Measurements from ENCODE around the gene DOK5.
"Not testable (repeated sequence)": the region's sequence is repeated elsewhere in the genome, so short reads cannot be mapped to it uniquely, and the experiment has no call there.

Gene DOK5

DNA sequence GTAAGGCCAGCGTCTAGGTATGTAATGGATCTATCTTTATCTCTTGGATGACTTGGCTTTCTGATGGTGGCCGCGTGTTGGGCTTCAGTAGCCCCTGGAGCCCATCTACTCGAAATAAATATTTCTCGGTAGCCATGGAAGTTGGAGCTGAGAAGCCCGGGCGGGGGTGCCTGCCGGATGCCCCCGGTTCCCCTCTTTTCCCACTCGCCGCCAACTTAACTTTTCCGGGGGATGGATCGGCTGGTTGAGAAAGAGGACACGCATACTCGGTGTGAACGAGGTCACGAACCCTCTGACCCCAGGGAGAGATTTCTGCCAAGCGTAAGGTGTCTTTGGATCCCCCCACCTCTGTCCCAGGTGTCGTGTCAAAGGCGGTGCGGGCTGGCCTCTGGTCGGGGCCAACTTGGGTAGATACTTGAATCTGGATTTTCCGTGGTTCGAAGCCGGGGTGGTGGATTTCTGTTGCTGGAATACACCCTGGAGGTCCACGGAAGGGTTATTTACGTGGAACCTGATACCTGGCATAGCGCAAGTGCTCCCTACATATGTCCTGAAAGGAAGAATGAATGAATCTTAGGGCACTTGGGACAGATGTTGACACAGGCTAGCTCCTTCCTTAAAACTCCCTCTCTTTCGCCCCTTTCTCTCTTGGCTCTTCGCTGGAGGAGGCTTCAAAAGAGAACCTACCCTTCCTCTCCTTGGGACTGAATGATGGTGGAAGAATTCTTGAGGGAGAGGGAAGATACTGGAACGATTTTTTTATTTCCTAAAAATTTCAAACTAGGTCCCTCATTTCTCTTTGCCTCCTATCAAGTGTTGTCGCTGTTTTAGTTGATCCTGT, 996 bp downstream of the DOK5 start:
- Histone ChIP-seq H3K9me3 (no peaks in the 10 kb centered on the region), H3K36me3 (no peaks in the 10 kb centered on the region), H3K27me3 (peaks cover 79% of the 10 kb centered on the region), H3K4me1 (ENCODE audit: control insufficient read depth in 1 of 2, insufficient read depth in 1 of 2, low read depth in 1 of 2, low read length in 1 of 2) (no peaks in the 10 kb centered on the region), H3K4me3 (ENCODE audit: low read depth in 1 of 2, low read length in 1 of 2) (no peak overlapping the region), H3K27ac (no peak overlapping the region)
- TF ChIP-seq, protein P1, sequence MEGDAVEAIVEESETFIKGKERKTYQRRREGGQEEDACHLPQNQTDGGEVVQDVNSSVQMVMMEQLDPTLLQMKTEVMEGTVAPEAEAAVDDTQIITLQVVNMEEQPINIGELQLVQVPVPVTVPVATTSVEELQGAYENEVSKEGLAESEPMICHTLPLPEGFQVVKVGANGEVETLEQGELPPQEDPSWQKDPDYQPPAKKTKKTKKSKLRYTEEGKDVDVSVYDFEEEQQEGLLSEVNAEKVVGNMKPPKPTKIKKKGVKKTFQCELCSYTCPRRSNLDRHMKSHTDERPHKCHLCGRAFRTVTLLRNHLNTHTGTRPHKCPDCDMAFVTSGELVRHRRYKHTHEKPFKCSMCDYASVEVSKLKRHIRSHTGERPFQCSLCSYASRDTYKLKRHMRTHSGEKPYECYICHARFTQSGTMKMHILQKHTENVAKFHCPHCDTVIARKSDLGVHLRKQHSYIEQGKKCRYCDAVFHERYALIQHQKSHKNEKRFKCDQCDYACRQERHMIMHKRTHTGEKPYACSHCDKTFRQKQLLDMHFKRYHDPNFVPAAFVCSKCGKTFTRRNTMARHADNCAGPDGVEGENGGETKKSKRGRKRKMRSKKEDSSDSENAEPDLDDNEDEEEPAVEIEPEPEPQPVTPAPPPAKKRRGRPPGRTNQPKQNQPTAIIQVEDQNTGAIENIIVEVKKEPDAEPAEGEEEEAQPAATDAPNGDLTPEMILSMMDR (IDR thresholded peaks at IDR 0.05): no peak

DNA sequence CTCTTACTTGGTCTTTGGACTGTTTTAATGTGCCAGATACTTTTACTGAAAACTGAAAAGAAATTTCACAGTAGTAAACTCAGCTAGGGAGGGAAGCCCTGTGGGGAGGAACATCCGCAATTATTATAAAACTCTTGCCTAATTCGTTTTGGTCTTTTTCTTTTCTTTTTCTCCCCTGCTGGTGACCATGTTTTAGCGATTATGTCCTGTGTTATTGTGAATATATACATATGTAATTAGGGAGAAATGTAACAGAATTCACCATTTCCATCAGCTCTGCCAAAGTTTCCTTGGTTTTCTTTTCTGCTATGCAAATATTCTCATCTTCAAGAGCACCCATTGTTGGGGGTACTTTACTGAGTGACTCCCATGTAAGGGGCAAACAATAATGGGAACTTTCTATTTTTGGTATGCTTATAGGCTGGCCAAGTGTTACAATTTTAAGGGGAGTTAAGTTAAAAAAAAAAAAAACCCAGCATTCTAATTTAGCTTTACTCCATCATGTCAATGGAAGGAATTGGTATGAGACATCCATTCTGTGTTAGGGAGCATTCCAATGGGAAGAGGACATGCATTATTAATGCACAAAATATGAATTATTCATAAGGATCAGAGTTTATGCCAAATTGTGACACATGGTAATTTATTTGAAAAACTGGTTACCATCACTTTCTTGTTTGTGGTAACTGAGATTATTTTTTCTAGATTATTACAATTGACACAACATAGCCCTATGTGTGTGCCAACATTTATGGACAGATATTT, 2.0 kb downstream of the DOK5 start:
- TF ChIP-seq, protein P1 (IDR thresholded peaks at IDR 0.05): no peak
- no peak overlapping the region for H3K4me3 ChIP-seq (ENCODE audit: low read depth in 1 of 2, low read length in 1 of 2)
- no peak overlapping the region for H3K27ac ChIP-seq
- H3K27me3 ChIP-seq: peaks cover 79% of the 10 kb centered on the region
- H3K36me3 ChIP-seq: no peaks in the 10 kb centered on the region
- H3K9me3 ChIP-seq: no peaks in the 10 kb centered on the region
- no peaks in the 10 kb centered on the region for H3K4me1 ChIP-seq (ENCODE audit: control insufficient read depth in 1 of 2, insufficient read depth in 1 of 2, low read depth in 1 of 2, low read length in 1 of 2)

DNA sequence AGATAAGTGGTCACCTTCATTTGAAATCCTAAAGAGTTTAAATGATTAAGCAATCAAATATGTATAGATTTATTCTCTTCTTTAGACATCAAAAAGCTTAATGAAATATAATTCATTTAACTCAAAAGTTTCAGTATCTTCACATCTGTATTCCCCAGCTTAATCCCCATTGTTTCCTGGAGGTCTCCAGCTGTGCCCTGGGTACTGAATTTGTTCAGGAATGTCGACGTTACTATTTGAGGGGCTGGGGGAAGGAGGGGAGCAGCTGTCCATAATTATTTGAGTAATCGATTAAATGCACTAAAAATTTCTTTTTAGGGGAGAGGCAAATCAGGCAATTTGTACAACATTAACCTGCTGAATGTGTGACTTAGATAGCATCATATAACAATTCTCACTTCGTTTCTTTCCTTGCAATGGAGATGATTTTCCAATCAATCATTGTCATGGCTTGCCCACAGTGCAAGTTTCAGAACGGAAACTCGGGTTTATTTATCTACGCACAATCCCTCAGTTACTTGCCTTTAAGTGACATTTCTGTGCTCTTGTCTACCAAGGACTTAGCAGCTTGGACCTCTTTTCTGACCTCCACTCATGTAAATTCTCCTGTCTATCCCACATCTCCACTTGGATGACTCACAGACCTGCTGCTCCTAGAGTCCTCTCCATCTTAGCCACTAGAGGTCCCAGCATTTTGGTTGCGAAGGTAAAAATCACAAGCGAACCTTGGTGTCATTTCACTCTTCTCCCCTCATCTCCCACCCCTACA, 3.9 kb downstream of the DOK5 start:
- H3K4me1 ChIP-seq (ENCODE audit: control insufficient read depth in 1 of 2, insufficient read depth in 1 of 2, low read depth in 1 of 2, low read length in 1 of 2): no peaks in the 10 kb centered on the region
- H3K9me3 ChIP-seq: no peaks in the 10 kb centered on the region
- no peaks in the 10 kb centered on the region for H3K36me3 ChIP-seq
- H3K27ac ChIP-seq: no peak overlapping the region
- TF ChIP-seq, protein P1 (IDR thresholded peaks at IDR 0.05): no peak
- H3K27me3 ChIP-seq: peaks cover 62% of the 10 kb centered on the region
- no peak overlapping the region for H3K4me3 ChIP-seq (ENCODE audit: low read depth in 1 of 2, low read length in 1 of 2)

DNA sequence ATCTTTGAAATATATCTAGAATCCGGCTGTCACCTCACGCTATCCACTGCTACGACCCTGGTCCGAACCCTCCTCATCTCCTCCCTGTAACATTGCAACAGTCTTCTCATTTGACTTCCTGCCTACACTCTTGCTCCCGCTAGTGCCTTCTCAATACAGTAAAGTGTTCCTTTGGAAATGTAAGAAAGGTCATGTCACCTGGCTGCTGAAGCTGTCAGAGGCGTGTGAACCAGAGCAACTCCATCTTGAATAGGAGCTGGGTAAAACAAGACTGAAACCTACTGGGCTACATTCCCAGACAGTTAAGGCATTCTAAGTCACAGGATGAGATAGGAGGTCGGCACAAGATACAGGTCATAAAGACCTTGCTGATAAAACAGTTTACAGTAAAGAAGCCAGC, 4.5 kb downstream of the DOK5 start:
- H3K9me3 ChIP-seq; H3K36me3 ChIP-seq; H3K4me3 ChIP-seq (ENCODE audit: low read depth in 1 of 2, low read length in 1 of 2); H3K27ac ChIP-seq; H3K4me1 ChIP-seq (ENCODE audit: control insufficient read depth in 1 of 2, insufficient read depth in 1 of 2, low read depth in 1 of 2, low read length in 1 of 2): not testable (repeated sequence)
- H3K27me3 ChIP-seq: peaks cover 56% of the 10 kb centered on the region

DNA sequence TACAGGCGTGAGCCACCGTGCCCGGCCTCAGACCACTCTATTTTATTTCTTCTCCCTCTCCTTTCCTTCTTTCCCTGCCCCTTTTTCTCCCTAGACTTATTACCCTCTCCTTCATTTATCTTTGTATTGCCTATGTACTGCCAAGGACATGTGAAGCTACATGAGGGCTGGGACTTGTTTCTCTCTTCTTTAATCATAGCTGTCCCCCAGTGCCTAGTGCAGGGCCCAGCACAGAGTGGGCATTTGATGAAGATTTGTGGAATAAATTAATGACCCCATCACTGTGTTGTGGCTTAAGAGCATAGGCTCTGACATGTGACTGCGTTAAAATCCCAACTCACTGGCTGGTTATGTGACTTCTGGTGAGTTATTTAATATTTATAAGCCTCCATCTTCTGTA, 6.0 kb downstream of the DOK5 start:
- no peaks in the 10 kb centered on the region for H3K9me3 ChIP-seq
- peaks cover 41% of the 10 kb centered on the region for H3K27me3 ChIP-seq
- TF ChIP-seq, protein P1 (IDR thresholded peaks at IDR 0.05): no peak
- H3K36me3 ChIP-seq: no peaks in the 10 kb centered on the region
- H3K4me1 ChIP-seq (ENCODE audit: control insufficient read depth in 1 of 2, insufficient read depth in 1 of 2, low read depth in 1 of 2, low read length in 1 of 2): no peaks in the 10 kb centered on the region
- no peak overlapping the region for H3K27ac ChIP-seq
- no peak overlapping the region for H3K4me3 ChIP-seq (ENCODE audit: low read depth in 1 of 2, low read length in 1 of 2)

All from neutrophil (primary cell).